Measurements from ENCODE around the gene OR8A1.
"Not testable (repeated sequence)": the region's sequence is repeated elsewhere in the genome, so short reads cannot be mapped to it uniquely, and the experiment has no call there.

OR8A1 gene

GRCh38 chr11:124577716-124578427 lies 8.1 kb downstream of the OR8A1 start:
- no peaks in the 10 kb centered on the region for H3K4me1 Mint-ChIP-seq (ENCODE audit: low read depth)
- no peaks in the 10 kb centered on the region for H3K36me3 Mint-ChIP-seq (ENCODE audit: low read depth)
- H3K27ac Mint-ChIP-seq, result no peak overlapping the region
- no peak for DNase-seq (ENCODE audit: low spot score)
- no peak overlapping the region for H3K4me3 Mint-ChIP-seq
- H3K9me3 Mint-ChIP-seq, result no peaks in the 10 kb centered on the region
- H3K27me3 Mint-ChIP-seq (ENCODE audit: low read depth), result no peaks in the 10 kb centered on the region

- no peak overlapping the region for H3K4me3 Mint-ChIP-seq
- no peaks in the 10 kb centered on the region for H3K4me1 Mint-ChIP-seq (ENCODE audit: low read depth)
- H3K27ac Mint-ChIP-seq, result no peak overlapping the region
- H3K9me3 Mint-ChIP-seq, result no peaks in the 10 kb centered on the region
- no peaks in the 10 kb centered on the region for H3K27me3 Mint-ChIP-seq (ENCODE audit: low read depth)
- H3K36me3 Mint-ChIP-seq (ENCODE audit: low read depth), result no peaks in the 10 kb centered on the region
- DNase-seq (ENCODE audit: low spot score), result no peak
Observed at GRCh38 chr11:124578761-124579160, 9.0 kb downstream of the OR8A1 start.

- no peak overlapping the region for H3K27ac Mint-ChIP-seq
- H3K36me3 Mint-ChIP-seq (ENCODE audit: low read depth), result no peaks in the 10 kb centered on the region
- H3K4me3 Mint-ChIP-seq, result no peak overlapping the region
- no peaks in the 10 kb centered on the region for H3K4me1 Mint-ChIP-seq (ENCODE audit: low read depth)
- no peaks in the 10 kb centered on the region for H3K9me3 Mint-ChIP-seq
- DNase-seq (ENCODE audit: low spot score), result no peak
- H3K27me3 Mint-ChIP-seq (ENCODE audit: low read depth), result peaks cover 2% of the 10 kb centered on the region
Observed at GRCh38 chr11:124581817-124582216, 12.0 kb downstream of the OR8A1 start.

- no peak overlapping the region for H3K4me3 Mint-ChIP-seq
- H3K9me3 Mint-ChIP-seq, result no peaks in the 10 kb centered on the region
- no peaks in the 10 kb centered on the region for H3K36me3 Mint-ChIP-seq (ENCODE audit: low read depth)
- no peaks in the 10 kb centered on the region for H3K4me1 Mint-ChIP-seq (ENCODE audit: low read depth)
- H3K27ac Mint-ChIP-seq, result no peak overlapping the region
- H3K27me3 Mint-ChIP-seq (ENCODE audit: low read depth), result peaks cover 7% of the 10 kb centered on the region
- no peak for DNase-seq (ENCODE audit: low spot score)
Observed at GRCh38 chr11:124582565-124582964, 12.8 kb downstream of the OR8A1 start.

GRCh38 chr11:124583781-124584180 lies 14.0 kb downstream of the OR8A1 start:
- DNase-seq (ENCODE audit: low spot score), result no peak
- H3K9me3 Mint-ChIP-seq, result no peaks in the 10 kb centered on the region
- no peak overlapping the region for H3K27ac Mint-ChIP-seq
- no peaks in the 10 kb centered on the region for H3K36me3 Mint-ChIP-seq (ENCODE audit: low read depth)
- no peaks in the 10 kb centered on the region for H3K4me1 Mint-ChIP-seq (ENCODE audit: low read depth)
- peaks cover 9% of the 10 kb centered on the region for H3K27me3 Mint-ChIP-seq (ENCODE audit: low read depth)
- H3K4me3 Mint-ChIP-seq, result no peak overlapping the region

GRCh38 chr11:124584681-124585372 lies 15.0 kb downstream of the OR8A1 start:
- Mint-ChIP-seq H3K9me3 (no peaks in the 10 kb centered on the region), H3K4me3 (no peak overlapping the region), H3K36me3 (ENCODE audit: low read depth) (no peaks in the 10 kb centered on the region), H3K4me1 (ENCODE audit: low read depth) (no peaks in the 10 kb centered on the region), H3K27ac (no peak overlapping the region), H3K27me3 (ENCODE audit: low read depth) (peaks cover 11% of the 10 kb centered on the region)
- no peak for DNase-seq (ENCODE audit: low spot score)

GRCh38 chr11:124586238-124586860 lies 16.6 kb downstream of the OR8A1 start:
- peaks cover 15% of the 10 kb centered on the region for H3K27me3 Mint-ChIP-seq (ENCODE audit: low read depth)
- no peaks in the 10 kb centered on the region for H3K9me3 Mint-ChIP-seq
- peak; percentile 18 for DNase-seq (ENCODE audit: low spot score)
- no peaks in the 10 kb centered on the region for H3K36me3 Mint-ChIP-seq (ENCODE audit: low read depth)
- no peak overlapping the region for H3K27ac Mint-ChIP-seq
- no peaks in the 10 kb centered on the region for H3K4me1 Mint-ChIP-seq (ENCODE audit: low read depth)
- no peak overlapping the region for H3K4me3 Mint-ChIP-seq

GRCh38 chr11:124591430-124591829 lies 21.6 kb downstream of the OR8A1 start:
- H3K27me3 Mint-ChIP-seq (ENCODE audit: low read depth), result peaks cover 24% of the 10 kb centered on the region
- no peak overlapping the region for H3K4me3 Mint-ChIP-seq
- no peaks in the 10 kb centered on the region for H3K4me1 Mint-ChIP-seq (ENCODE audit: low read depth)
- H3K27ac Mint-ChIP-seq, result no peak overlapping the region
- no peaks in the 10 kb centered on the region for H3K9me3 Mint-ChIP-seq
- DNase-seq (ENCODE audit: low spot score), result no peak
- H3K36me3 Mint-ChIP-seq (ENCODE audit: low read depth), result no peaks in the 10 kb centered on the region

- peaks cover 28% of the 10 kb centered on the region for H3K27me3 Mint-ChIP-seq (ENCODE audit: low read depth)
- no peaks in the 10 kb centered on the region for H3K36me3 Mint-ChIP-seq (ENCODE audit: low read depth)
- no peaks in the 10 kb centered on the region for H3K9me3 Mint-ChIP-seq
- no peaks in the 10 kb centered on the region for H3K4me1 Mint-ChIP-seq (ENCODE audit: low read depth)
- H3K27ac Mint-ChIP-seq, result no peak overlapping the region
- H3K4me3 Mint-ChIP-seq, result no peak overlapping the region
- DNase-seq (ENCODE audit: low spot score), result no peak
Observed at GRCh38 chr11:124592627-124593026, 22.8 kb downstream of the OR8A1 start.

- no peak overlapping the region for H3K4me3 Mint-ChIP-seq
- peaks cover 27% of the 10 kb centered on the region for H3K27me3 Mint-ChIP-seq (ENCODE audit: low read depth)
- H3K36me3 Mint-ChIP-seq (ENCODE audit: low read depth), result no peaks in the 10 kb centered on the region
- no peak overlapping the region for H3K27ac Mint-ChIP-seq
- no peaks in the 10 kb centered on the region for H3K4me1 Mint-ChIP-seq (ENCODE audit: low read depth)
- no peaks in the 10 kb centered on the region for H3K9me3 Mint-ChIP-seq
- DNase-seq (ENCODE audit: low spot score), result no peak
Observed at GRCh38 chr11:124595302-124595701, 25.5 kb downstream of the OR8A1 start.

DNA sequence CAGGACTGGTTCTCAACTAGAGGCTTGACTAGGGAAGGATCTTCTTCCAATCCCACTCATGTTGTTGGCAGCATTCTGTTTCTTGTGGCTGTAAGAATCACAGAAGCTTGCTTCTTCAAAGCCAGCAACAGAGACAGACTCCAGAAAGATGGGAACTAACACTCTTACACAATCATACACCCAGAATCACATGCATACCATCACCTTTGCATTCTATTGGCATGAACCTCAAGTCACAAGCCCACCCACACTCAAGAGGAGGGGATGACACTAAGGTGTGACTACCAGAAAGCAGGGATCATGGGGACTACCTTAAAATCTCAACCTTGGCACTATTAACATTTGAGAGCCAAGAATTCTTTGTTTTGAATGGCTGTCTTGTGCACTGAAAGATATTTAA lies 27.8 kb downstream of the OR8A1 start:
- no peak for DNase-seq (ENCODE audit: low spot score)
- no peak overlapping the region for H3K4me3 Mint-ChIP-seq
- no peaks in the 10 kb centered on the region for H3K4me1 Mint-ChIP-seq (ENCODE audit: low read depth)
- no peaks in the 10 kb centered on the region for H3K9me3 Mint-ChIP-seq
- no peak overlapping the region for H3K27ac Mint-ChIP-seq
- peaks cover 29% of the 10 kb centered on the region for H3K27me3 Mint-ChIP-seq (ENCODE audit: low read depth)
- H3K36me3 Mint-ChIP-seq (ENCODE audit: low read depth), result no peaks in the 10 kb centered on the region

DNA sequence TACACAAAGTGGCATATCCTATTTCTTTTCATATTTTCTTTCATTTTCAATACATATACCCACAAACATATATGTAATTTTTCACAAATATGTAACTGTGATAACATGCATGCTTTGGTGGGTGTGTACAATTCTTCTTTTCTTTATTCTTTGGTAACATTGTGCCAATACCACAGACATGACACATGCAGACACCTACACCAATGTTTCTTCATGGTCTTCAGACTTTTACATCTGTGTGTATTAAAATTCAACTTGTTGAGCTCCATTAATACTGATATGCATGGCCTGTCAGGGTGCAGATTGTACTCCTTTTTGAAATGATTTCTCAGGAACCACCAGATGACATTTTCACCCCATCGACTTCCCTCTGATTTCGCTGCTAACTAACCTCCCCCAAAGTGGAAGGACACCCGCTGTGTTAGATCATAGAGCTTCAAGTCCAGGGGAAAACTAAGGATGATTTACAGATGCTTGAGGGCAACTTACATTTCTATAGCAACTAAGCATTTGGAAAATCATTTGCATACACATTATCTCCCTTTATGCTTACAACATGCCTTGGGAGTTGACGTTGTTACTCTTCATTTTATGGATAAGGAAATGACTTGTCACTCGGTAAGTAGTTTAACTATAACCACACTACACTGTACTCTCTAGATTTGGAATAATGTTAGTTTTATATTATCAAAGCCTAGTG lies 31.0 kb downstream of the OR8A1 start:
- no peaks in the 10 kb centered on the region for H3K9me3 Mint-ChIP-seq
- H3K4me3 Mint-ChIP-seq, result no peak overlapping the region
- no peaks in the 10 kb centered on the region for H3K36me3 Mint-ChIP-seq (ENCODE audit: low read depth)
- H3K4me1 Mint-ChIP-seq (ENCODE audit: low read depth), result peaks cover 1% of the 10 kb centered on the region
- H3K27ac Mint-ChIP-seq, result no peak overlapping the region
- H3K27me3 Mint-ChIP-seq (ENCODE audit: low read depth), result peaks cover 19% of the 10 kb centered on the region
- no peak for DNase-seq (ENCODE audit: low spot score)

- peaks cover 2% of the 10 kb centered on the region for H3K4me1 Mint-ChIP-seq (ENCODE audit: low read depth)
- H3K27me3 Mint-ChIP-seq (ENCODE audit: low read depth), result peaks cover 13% of the 10 kb centered on the region
- no peak overlapping the region for H3K27ac Mint-ChIP-seq
- H3K4me3 Mint-ChIP-seq, result no peak overlapping the region
- H3K9me3 Mint-ChIP-seq, result no peaks in the 10 kb centered on the region
- no peaks in the 10 kb centered on the region for H3K36me3 Mint-ChIP-seq (ENCODE audit: low read depth)
- no peak for DNase-seq (ENCODE audit: low spot score)
Observed at GRCh38 chr11:124602193-124602592, 32.4 kb downstream of the OR8A1 start.

DNA sequence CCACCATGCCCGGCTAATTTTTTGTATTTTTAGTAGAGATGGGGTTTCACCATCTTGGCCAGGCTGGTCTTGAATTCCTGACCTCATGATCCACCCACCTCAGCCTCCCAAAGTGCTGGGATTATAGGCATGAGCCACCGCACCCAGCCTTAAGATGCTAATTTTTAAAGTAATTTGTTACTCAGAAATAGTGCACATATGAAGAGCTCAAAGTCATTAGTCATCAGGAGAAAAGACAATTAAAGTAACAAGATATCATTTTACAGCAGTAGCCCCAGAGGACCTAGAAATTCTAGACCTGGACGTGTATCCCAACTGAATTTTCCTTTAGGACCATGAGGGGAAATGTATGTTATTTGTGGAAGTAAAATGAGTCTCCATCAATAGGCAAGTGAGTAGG lies 32.9 kb downstream of the OR8A1 start:
- H3K27ac Mint-ChIP-seq; H3K27me3 Mint-ChIP-seq (ENCODE audit: low read depth); H3K36me3 Mint-ChIP-seq (ENCODE audit: low read depth); H3K4me1 Mint-ChIP-seq (ENCODE audit: low read depth); H3K9me3 Mint-ChIP-seq; H3K4me3 Mint-ChIP-seq; DNase-seq (ENCODE audit: low spot score): not testable (repeated sequence)
